ENCODE results near the gene FKBP14.

DNA sequence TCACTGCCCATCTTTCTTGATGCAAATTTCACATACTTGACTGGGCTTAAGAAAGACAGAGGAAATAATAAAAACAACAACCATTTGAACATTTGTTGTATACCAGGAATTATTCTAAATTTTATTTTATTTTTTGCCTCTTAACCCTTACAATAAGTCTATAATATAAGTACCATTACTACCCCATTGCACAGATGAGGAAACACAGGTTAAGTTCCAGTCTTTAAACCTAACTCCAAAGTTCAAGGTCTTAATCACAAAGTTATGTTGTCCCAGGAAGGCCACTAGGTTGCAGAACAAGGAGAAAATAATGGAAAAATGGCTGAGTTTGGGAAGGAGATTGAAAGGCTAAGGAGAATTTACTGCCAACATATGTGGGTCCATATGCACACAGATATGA lies 3.5 kb downstream of the FKBP14 start:
- no peak for TF ChIP-seq SP1 (IDR thresholded peaks at IDR 0.05)
- TF ChIP-seq SUZ12 (IDR thresholded peaks at IDR 0.05) = no peak
- TF ChIP-seq FOXA1 (IDR thresholded peaks at IDR 0.05) = no peak
- no peak for TF ChIP-seq FOXK2 (IDR thresholded peaks at IDR 0.05)
- TF ChIP-seq L3MBTL2 (conservative IDR thresholded peaks at IDR 0.05) = no peak
- TF ChIP-seq ZNF384 (IDR thresholded peaks at IDR 0.05) = no peak
- TF ChIP-seq ARNT (IDR thresholded peaks at IDR 0.05) = no peak
- TF ChIP-seq BHLHE40 (IDR thresholded peaks at IDR 0.05; ENCODE audit: borderline replicate concordance) = no peak
- no peak for TF ChIP-seq NFRKB (IDR thresholded peaks at IDR 0.05)

Data from HEK293T (cell line).